IMR-90 (cell line): ENCODE data around the gene STXBP2. TPM values are rescaled to one million over a fixed set of nuclear protein-coding genes. Genes with fewer than 3 reads are reported as not detected.

Experiments used
- ATAC-seq: fragments of 200-7000 bp; cut with Tn5 transposase; 2 replicates; pipeline ENCODE4 v1.9.1; 2020; ENCODE audit warnings: low read depth, mild to moderate bottlenecking, moderate library complexity
- BruUV-seq: library from RNA; stranded (reverse); fragments of 400-500 nt; replicated peaks from 2 replicates; lab custom pipeline; 2021; lab: Mats Ljungman, UMichigan
- CTCF ChIA-PET: fragments of 300-600 bp; formaldehyde crosslinking; extraction: SDS; loops from one replicate; lab custom pipeline; 2021; ENCODE audit warnings: antibody characterized with exemption; lab: Yijun Ruan, JAX
- POLR2A ChIA-PET: fragments of 300-600 bp; sonication (Branson Sonifier 250); formaldehyde crosslinking; loops from one replicate; lab custom pipeline; 2022; ENCODE audit warnings: antibody characterized with exemption; ENCODE audit not compliant: unreplicated experiment; lab: Charles Lee
- DNase-seq: peaks from one replicate; pipeline ENCODE4 v3.0.0; 2013
- H2AFZ ChIP-seq: replicated peaks from 2 replicates; pipeline ENCODE3; 2013; ENCODE audit warnings: low read length, mild to moderate bottlenecking; ENCODE audit not compliant: poor library complexity
- H2AK5ac ChIP-seq: 2 replicates; pipeline ENCODE4 v1.6.1; 2013; ENCODE audit warnings: low read depth, low read length, inconsistent platforms
- H2AK9ac ChIP-seq: replicated peaks from 2 replicates; pipeline ENCODE3; 2013; ENCODE audit warnings: mild to moderate bottlenecking, low read depth, low read length, moderate library complexity; ENCODE audit not compliant: poor library complexity
- H2BK120ac ChIP-seq: 2 replicates; pipeline ENCODE4 v1.6.1; 2013; ENCODE audit warnings: low read depth, low read length, inconsistent platforms
- H2BK15ac ChIP-seq: 3 replicates; pipeline ENCODE4 v1.6.1; 2013; ENCODE audit warnings: low read depth, low read length, inconsistent platforms
- H2BK20ac ChIP-seq: 2 replicates; pipeline ENCODE4 v1.6.1; 2013; ENCODE audit warnings: low read depth, mild to moderate bottlenecking, inconsistent platforms, low read length, moderate library complexity
- H2BK5ac ChIP-seq: 2 replicates; pipeline ENCODE4 v1.6.1; 2013; ENCODE audit warnings: mild to moderate bottlenecking, low read depth, low read length, inconsistent platforms; ENCODE audit not compliant: poor library complexity, severe bottlenecking
- H3K14ac ChIP-seq: replicated peaks from 2 replicates; pipeline ENCODE4 v1.6.1; 2013; ENCODE audit warnings: low read depth, low read length, inconsistent platforms
- H3K18ac ChIP-seq: 2 replicates; pipeline ENCODE4 v1.6.1; 2013; ENCODE audit warnings: low read depth, low read length, control low read depth
- H3K23ac ChIP-seq: 2 replicates; pipeline ENCODE4 v1.6.1; 2013; ENCODE audit warnings: low read depth, low read length, inconsistent platforms
- H3K27ac ChIP-seq: 2 replicates; pipeline ENCODE4 v1.5.1; 2013; ENCODE audit warnings: mild to moderate bottlenecking, control low read depth, low read length; ENCODE audit not compliant: insufficient read depth
- H3K27me3 ChIP-seq: 2 replicates; pipeline ENCODE4 v1.6.1; 2013; ENCODE audit warnings: low read length; ENCODE audit not compliant: control insufficient read depth, insufficient read depth
- H3K36me3 ChIP-seq: 2 replicates; pipeline ENCODE4 v1.6.1; 2013; ENCODE audit warnings: low read length, mixed read lengths; ENCODE audit not compliant: control insufficient read depth, insufficient read depth
- H3K4ac ChIP-seq: 2 replicates; pipeline ENCODE4 v1.6.1; 2013; ENCODE audit warnings: low read depth, low read length, inconsistent platforms
- H3K4me1 ChIP-seq: 2 replicates; pipeline ENCODE4 v1.6.1; 2013; ENCODE audit warnings: low read length, mixed read lengths; ENCODE audit not compliant: control insufficient read depth, insufficient read depth
- H3K4me2 ChIP-seq: 2 replicates; pipeline ENCODE4 v1.6.1; 2013; ENCODE audit warnings: low read depth, mild to moderate bottlenecking, control low read depth, low read length, moderate library complexity
- H3K4me3 ChIP-seq: 2 replicates; pipeline ENCODE4 v1.5.1; 2013; ENCODE audit warnings: low read depth, mild to moderate bottlenecking, control low read depth, low read length, moderate library complexity; ENCODE audit not compliant: insufficient read depth
- H3K56ac ChIP-seq: 2 replicates; pipeline ENCODE4 v1.6.1; 2013; ENCODE audit warnings: low read length, inconsistent platforms; ENCODE audit not compliant: insufficient read depth; ENCODE audit errors: extremely low read depth
- H3K79me1 ChIP-seq, 2 experiments: 2 replicates each; pipeline ENCODE4 v1.6.1; 2013; ENCODE audit warnings: low read length in 2 of 2, inconsistent platforms in 1 of 2, low read depth in 1 of 2
- H3K9ac ChIP-seq: 2 replicates; pipeline ENCODE4 v1.6.1; 2013; ENCODE audit warnings: low read depth, low read length, control low read depth
- H3K9me1 ChIP-seq: 2 replicates; pipeline ENCODE4 v1.6.1; 2013; ENCODE audit warnings: low read length, inconsistent platforms; ENCODE audit not compliant: insufficient read depth
- H3K9me3 ChIP-seq: 2 replicates; pipeline ENCODE4 v1.6.1; 2013; ENCODE audit warnings: low read length; ENCODE audit not compliant: control insufficient read depth, insufficient read depth
- H4K20me1 ChIP-seq: 2 replicates; pipeline ENCODE4 v1.6.1; 2013; ENCODE audit warnings: low read length, inconsistent platforms; ENCODE audit not compliant: insufficient read depth
- H4K5ac ChIP-seq: 2 replicates; pipeline ENCODE4 v1.6.1; 2013; ENCODE audit warnings: mild to moderate bottlenecking, low read depth, low read length, control low read depth
- H4K8ac ChIP-seq, 2 experiments: 2 replicates each; pipeline ENCODE4 v1.6.1; 2013; ENCODE audit warnings: low read depth in 2 of 2, low read length in 2 of 2, control low read depth in 1 of 2, inconsistent platforms in 1 of 2
- H4K91ac ChIP-seq: 2 replicates; pipeline ENCODE4 v1.6.1; 2013; ENCODE audit warnings: low read depth, low read length, inconsistent platforms; ENCODE audit not compliant: insufficient read depth
- BHLHE40 ChIP-seq: fragments of 150-350 bp; IDR thresholded peaks from 2 replicates; pipeline ENCODE4 v1.6.1; 2016; ENCODE audit warnings: mild to moderate bottlenecking, low read depth, low read length
- CEBPB ChIP-seq: IDR thresholded peaks from 2 replicates; pipeline ENCODE4 v1.6.1; 2012; ENCODE audit warnings: low read depth, low read length, improper control_type of control experiment
- MAFK ChIP-seq: IDR thresholded peaks from 2 replicates; pipeline ENCODE4 v1.6.1; 2012; ENCODE audit warnings: low read depth, low read length, improper control_type of control experiment
- MAZ ChIP-seq: IDR thresholded peaks from 2 replicates; pipeline ENCODE4 v1.6.1; 2012; ENCODE audit warnings: low read depth, mild to moderate bottlenecking, low read length, improper control_type of control experiment, moderate library complexity, borderline replicate concordance
- MXI1 ChIP-seq: IDR thresholded peaks from 2 replicates; pipeline ENCODE4 v1.6.1; 2012; ENCODE audit warnings: low read depth, mild to moderate bottlenecking, low read length, moderate library complexity, borderline replicate concordance
- POLR2A ChIP-seq: IDR thresholded peaks from 2 replicates; pipeline ENCODE4 v1.6.1; 2012; ENCODE audit warnings: mild to moderate bottlenecking, low read depth, low read length
- RCOR1 ChIP-seq: IDR thresholded peaks from 2 replicates; pipeline ENCODE4 v1.6.1; 2012; ENCODE audit warnings: mild to moderate bottlenecking, low read length, improper control_type of control experiment; ENCODE audit not compliant: insufficient replicate concordance
- SMC3 ChIP-seq: fragments of 150-350 bp; IDR thresholded peaks from 2 replicates; pipeline ENCODE4 v1.6.1; 2016; ENCODE audit warnings: low read depth, mild to moderate bottlenecking, antibody characterized with exemption, low read length, moderate library complexity
- WGBS, 2 experiments: methylation state at CpG; one replicate each; pipeline versions ENCODE4 v1.1.5 to v1.1.7; 2013; ENCODE audit warnings: missing lambda C conversion rate in 2 of 2; ENCODE audit not compliant: insufficient read length in 1 of 2; ENCODE audit errors: extremely low coverage in 2 of 2; 5-methylcytosine and 5-hydroxymethylcytosine counted together
- dilution Hi-C: fragments of 300-500 bp; cut with HindIII; formaldehyde crosslinking; loops from one replicate; pipeline ENCODE4 v1.14.3; 2018; ENCODE audit warnings: low sequenced_read_pairs; ENCODE audit not compliant: unreplicated experiment
- in situ Hi-C: fragments of 300-500 bp; cut with MboI; formaldehyde crosslinking; loops from 3 replicates; pipeline ENCODE4 v1.14.3; 2019; ENCODE audit warnings: low sequenced_read_pairs, inconsistent platforms, mixed read lengths
- intact Hi-C: fragments of 100-400 bp; cut with micrococcal nuclease; formaldehyde crosslinking; loops from 2 replicates; pipeline ENCODE4 v1.10.0; 2022
- polyA plus RNA-seq, 3 experiments: library from polyadenylated mRNA; depleted of rRNA; stranded (reverse); fragments of >200 nt; gene quantifications; 2 replicates each; pipeline ENCODE4 v1.2.3, GENCODE V29; 2012; ENCODE audit warnings: low replicate concordance in 1 of 3
- total RNA-seq: library from RNA; depleted of rRNA; stranded (reverse); fragments of >200 nt; gene quantifications from 2 replicates; pipeline ENCODE4 v1.2.3, GENCODE V29; 2012
- TF ChIP-seq, protein P1 (sequence below): fragments of 150-350 bp; IDR thresholded peaks from 2 replicates; pipeline ENCODE4 v1.6.1; 2016; ENCODE audit warnings: low read depth, mild to moderate bottlenecking, low read length, moderate library complexity, borderline replicate concordance
- TF ChIP-seq, protein P2 (sequence below): fragments of 150-350 bp; IDR thresholded peaks from 2 replicates; pipeline ENCODE4 v1.6.1; 2017; ENCODE audit warnings: mild to moderate bottlenecking, antibody characterized with exemption, low read length, low read depth

Gene STXBP2
- total and polyA plus RNA-seq, 2 of the 4 experiments (the other 2 are of a cell fraction), result 3.9 to 12.6 TPM

DNA sequence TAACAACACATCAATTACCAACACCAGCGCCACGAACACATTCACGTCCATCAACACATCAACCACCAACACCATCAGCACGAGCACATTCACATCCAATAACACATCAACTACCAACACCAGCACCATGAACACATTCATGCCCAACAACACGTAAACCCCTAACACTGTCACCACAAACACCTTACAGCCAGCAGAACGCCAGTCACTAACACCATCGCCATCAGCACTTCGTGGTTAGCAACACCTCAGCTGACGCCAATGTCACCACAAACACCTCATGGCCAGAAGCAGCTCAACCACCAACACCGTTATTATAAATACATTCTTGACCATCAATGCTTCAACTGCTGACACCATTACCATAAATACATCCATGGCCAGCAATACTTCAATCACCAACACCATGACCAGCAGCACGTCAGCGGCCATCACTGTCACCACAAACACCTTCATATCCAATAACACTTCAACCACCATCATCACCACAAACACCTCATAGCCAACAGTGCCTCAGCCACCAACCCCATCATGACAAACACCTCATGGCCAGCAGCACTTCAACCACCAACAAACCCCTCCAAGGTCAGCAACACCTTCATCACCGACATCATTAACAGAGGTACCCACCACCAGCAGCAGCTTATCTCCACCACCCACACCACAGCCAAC lies 55.6 kb downstream of the STXBP2 start:
- H3K79me1 ChIP-seq, result no peaks in the 10 kb centered on the region
- H3K9ac ChIP-seq, result no peak overlapping the region
- H3K9me3 ChIP-seq, result peaks cover 2% of the 10 kb centered on the region; the same call in 1 of the 2 replicates
- H3K27me3 ChIP-seq, result peaks cover 10% of the 10 kb centered on the region
- H2BK5ac ChIP-seq, result no peak overlapping the region
- POLR2A ChIA-PET, result no interaction called here
- no peaks in the 10 kb centered on the region for H3K4me1 ChIP-seq
- no peak overlapping the region for H3K4me2 ChIP-seq
- no peak overlapping the region for H4K91ac ChIP-seq
- TF ChIP-seq MAZ (no peak), CEBPB (no peak), MXI1 (no peak), MAFK (no peak), RCOR1 (no peak), SMC3 (no peak), POLR2A (no peak), BHLHE40 (no peak)
- TF ChIP-seq, protein P1, sequence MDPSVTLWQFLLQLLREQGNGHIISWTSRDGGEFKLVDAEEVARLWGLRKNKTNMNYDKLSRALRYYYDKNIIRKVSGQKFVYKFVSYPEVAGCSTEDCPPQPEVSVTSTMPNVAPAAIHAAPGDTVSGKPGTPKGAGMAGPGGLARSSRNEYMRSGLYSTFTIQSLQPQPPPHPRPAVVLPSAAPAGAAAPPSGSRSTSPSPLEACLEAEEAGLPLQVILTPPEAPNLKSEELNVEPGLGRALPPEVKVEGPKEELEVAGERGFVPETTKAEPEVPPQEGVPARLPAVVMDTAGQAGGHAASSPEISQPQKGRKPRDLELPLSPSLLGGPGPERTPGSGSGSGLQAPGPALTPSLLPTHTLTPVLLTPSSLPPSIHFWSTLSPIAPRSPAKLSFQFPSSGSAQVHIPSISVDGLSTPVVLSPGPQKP, result no peak
- TF ChIP-seq, protein P2, sequence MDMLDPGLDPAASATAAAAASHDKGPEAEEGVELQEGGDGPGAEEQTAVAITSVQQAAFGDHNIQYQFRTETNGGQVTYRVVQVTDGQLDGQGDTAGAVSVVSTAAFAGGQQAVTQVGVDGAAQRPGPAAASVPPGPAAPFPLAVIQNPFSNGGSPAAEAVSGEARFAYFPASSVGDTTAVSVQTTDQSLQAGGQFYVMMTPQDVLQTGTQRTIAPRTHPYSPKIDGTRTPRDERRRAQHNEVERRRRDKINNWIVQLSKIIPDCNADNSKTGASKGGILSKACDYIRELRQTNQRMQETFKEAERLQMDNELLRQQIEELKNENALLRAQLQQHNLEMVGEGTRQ, result no peak
- no peak overlapping the region for H2AK5ac ChIP-seq
- no peak overlapping the region for H2BK120ac ChIP-seq
- H2AK9ac ChIP-seq, result no peak overlapping the region
- no peak overlapping the region for H3K18ac ChIP-seq
- no peak overlapping the region for H3K23ac ChIP-seq
- H4K20me1 ChIP-seq, result no peaks in the 10 kb centered on the region
- CTCF ChIA-PET, result no interaction called here
- 65% methylated on average over 9 of the region's 13 CpGs; no CpG with 5 or more reads in 1 of the 2 experiments for WGBS, 2 experiments
- no TSS peak for BruUV-seq
- H2AFZ ChIP-seq, result no peak overlapping the region
- H3K36me3 ChIP-seq, result no peaks in the 10 kb centered on the region
- H2BK15ac ChIP-seq, result no peak overlapping the region
- in situ Hi-C loops, result no loop called here
- H3K9me1 ChIP-seq, result no peaks in the 10 kb centered on the region
- DNase-seq (no peak), ATAC-seq (no peak)
- dilution Hi-C loops, result no loop called here
- H3K4me3 ChIP-seq, result no peak overlapping the region
- H4K5ac ChIP-seq, result no peak overlapping the region
- H2BK20ac ChIP-seq, result no peak overlapping the region
- intact Hi-C loops, result no loop called here
- H3K4ac ChIP-seq, result no peak overlapping the region
- H3K56ac ChIP-seq, result no peak overlapping the region
- no peak overlapping the region for H3K14ac ChIP-seq
- H4K8ac ChIP-seq, result no peak overlapping the region
- H3K27ac ChIP-seq, result no peak overlapping the region
